HG02763 (cell line): ENCODE measurements around the gene TRMT44.

ENCODE experiments used
- ATAC-seq: cut with Tn5 transposase; IDR thresholded peaks from one replicate; pipeline ENCODE4 v1.9.1; 2021; ENCODE audit warnings: mild to moderate bottlenecking, moderate library complexity; ENCODE audit not compliant: unreplicated experiment

Gene TRMT44

GRCh38 chr4:8434251-8435073 is 6.1 kb upstream of the TRMT44 start:
- no peak for ATAC-seq

GRCh38 chr4:8435656-8436121 is 4.9 kb upstream of the TRMT44 start:
- ATAC-seq: peak; percentile 65

GRCh38 chr4:8437281-8437680 is 3.3 kb upstream of the TRMT44 start:
- no peak for ATAC-seq

DNA sequence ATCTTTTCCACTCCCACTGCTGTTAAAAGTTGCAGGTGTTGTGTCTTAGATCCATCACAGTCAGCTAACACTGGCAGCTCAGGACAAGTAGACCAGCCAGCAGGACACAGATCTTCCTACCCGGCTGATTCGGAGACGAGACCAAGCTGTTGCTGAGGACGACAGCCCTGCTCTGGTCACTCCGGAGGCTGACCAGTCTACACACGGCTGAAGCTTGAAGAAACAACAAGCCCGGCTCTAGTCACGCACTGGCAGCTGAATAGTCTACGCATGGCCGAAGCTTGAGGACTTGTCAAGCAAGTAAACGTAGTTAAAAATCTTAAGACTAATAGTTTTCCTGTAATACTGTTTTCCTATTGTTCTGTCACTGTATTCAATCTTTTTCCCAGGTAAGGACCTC is 1.8 kb upstream of the TRMT44 start:
- no peak for ATAC-seq

GRCh38 chr4:8439168-8439567 is 1.4 kb upstream of the TRMT44 start:
- ATAC-seq: no peak

GRCh38 chr4:8439914-8440491 is 574 bp upstream of the TRMT44 start:
- peak; percentile 8 for ATAC-seq

DNA sequence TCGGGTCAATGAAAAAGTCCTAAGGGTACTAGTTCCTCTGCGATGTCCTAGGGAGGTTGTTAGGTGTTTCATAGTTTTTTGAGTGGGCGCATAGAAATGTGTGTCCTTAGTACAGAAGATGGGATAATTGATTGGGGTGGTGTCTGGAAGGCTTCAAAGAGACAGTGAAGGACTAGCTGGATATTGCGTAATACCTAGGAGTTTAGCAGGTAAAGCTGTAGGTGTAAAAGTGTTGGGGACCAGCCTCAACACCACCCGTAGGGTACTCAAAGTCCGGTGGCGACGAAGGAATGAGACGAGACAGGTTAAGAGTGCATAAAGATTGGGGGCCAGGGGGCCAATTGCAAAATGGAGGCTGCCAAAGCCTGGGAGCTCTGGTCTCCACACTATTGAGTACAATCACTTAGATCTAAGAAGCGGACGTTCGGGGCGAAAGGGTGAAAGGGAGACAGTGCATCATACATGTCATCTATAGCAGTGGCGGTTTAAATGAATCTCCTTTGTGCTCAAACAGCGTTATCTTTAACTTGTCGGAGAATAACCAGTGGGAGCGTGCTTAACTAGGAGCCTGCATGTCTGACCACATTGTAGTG is 1.0 kb downstream of the TRMT44 start:
- ATAC-seq: no peak

DNA sequence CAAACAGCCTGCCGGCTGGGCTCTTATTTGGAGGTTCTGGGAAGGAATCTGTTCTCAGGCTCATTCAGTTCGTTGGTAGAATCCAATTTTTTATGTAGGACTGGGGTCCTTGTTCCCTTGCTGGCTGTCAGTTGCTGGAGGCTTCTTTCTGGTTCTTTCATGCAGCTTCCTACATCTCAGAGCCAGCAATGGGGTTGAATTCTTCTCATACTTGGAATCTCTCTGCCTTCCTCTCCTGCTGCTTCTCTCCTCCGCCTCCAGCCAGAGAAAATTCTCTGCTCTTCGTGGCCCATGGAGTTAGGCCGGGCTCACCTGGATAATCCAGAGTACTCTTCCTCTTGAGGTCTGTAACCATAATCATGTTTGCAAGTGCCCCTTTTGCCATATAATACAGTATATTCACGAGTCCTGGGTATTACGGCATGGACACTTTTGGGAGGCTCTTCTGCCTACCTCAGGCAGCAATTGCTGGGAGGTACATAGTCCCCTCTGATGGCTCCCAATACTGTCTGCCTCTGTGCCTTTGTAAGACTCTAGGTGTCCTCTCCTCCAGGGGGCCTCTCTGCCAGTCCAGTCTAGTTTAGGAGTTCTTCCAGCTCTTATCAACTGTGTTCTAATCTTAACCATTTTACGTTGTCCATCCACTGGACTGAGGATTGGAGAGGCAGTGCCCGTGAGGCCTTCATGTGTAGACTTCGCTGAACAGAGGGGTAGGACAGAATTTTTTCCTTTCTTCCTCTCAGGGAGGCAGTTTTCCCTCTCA is 2.2 kb downstream of the TRMT44 start:
- ATAC-seq: no peak

DNA sequence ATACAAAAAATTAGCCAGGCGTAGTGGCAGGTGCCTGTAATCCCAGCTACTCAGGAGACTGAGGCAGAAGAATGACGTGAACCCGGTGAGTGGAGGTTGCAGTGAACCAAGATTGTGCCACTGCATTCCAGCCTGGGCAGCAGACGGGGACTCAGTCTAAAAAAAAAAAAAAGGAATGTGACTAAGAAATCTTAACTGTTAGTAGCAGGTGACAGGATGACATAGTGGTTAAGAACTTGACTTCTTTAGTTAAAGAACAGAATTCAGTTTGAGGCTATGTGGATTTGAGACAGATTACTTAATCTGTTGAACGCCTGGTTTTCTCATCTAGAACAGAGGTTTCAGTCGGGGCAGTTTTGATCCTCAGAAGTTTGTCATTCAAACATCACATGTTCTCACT is 3.2 kb downstream of the TRMT44 start:
- no peak for ATAC-seq

DNA sequence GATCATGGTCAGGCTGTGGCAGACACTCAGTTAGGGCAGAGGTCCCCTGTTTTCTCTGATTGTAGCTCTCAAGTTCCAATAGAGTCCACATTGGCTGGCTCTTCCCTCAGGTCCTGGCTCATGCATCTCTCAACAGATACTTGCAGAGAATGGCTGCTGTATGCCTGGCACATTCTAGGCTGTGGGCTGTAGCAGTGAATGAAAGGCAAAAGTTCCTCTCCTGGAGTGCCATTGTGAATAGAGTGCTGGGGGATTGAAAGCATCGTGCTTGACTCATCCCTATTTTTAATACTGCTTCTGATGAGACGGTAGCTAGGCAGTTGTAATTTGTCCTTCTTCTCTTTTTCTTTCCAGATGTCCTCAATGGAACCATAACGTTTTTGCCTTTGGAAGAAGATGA is 5.5 kb downstream of the TRMT44 start:
- ATAC-seq: no peak

GRCh38 chr4:8451440-8452182 is 11.0 kb downstream of the TRMT44 start:
- no peak for ATAC-seq

GRCh38 chr4:8453957-8454356 is 13.4 kb downstream of the TRMT44 start:
- ATAC-seq: no peak

DNA sequence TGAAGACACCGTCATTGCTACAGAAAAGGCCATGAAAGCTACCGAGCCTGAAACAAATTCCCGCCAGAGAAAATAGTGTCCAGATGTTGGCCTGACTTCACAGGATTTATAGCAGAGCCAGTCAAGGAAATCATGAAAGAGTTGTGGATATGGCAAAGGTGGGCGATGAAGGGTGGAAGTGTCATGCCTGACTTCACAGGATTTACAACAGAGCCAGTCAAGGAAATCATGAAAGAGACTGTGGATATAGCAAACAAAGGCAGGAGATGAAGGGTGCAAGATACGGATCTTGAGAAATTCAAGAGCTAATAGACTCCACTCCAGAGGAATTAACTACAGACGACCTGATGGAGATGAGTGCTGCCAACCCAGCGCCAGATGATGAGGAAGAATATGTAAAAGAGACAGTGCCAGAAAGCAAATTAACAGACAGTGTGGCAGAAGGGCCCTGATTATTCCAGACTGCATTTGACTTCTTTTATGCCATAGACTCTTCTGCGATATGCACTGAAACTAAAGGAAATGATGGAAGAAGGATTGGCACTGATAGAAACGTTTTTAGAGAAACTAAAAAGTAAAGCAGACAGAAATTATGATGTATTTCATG is 17.2 kb downstream of the TRMT44 start:
- ATAC-seq: no peak

DNA sequence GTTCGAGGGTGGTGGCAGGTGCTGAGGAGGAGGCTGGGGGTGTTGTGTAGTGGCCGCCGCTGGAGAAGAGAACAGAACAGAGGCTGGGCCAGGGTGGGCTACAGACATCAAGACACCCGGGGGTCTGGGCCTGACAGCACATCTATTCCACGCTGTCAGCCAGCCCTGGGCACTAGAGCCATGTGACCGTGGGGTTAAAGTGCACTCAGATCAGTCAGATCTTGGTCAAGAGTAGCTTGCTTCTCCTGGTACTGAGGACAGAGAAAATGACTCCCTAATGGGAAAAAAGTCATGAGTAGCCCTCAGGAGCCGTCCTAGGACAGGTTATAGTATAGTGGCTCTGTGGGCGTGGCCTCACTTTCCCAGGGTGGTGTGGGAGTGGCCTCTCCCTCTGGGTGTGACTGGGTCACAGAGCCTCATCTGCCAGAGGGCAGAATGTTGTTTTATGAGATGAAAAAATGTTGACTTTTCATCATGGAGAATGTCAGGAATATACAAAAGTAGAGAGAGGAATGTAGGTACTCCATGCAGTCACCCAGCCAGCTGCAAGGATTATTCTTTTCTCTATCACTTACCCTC is 19.4 kb downstream of the TRMT44 start:
- ATAC-seq: no peak

GRCh38 chr4:8461086-8461485 is 20.5 kb downstream of the TRMT44 start:
- ATAC-seq: no peak

DNA sequence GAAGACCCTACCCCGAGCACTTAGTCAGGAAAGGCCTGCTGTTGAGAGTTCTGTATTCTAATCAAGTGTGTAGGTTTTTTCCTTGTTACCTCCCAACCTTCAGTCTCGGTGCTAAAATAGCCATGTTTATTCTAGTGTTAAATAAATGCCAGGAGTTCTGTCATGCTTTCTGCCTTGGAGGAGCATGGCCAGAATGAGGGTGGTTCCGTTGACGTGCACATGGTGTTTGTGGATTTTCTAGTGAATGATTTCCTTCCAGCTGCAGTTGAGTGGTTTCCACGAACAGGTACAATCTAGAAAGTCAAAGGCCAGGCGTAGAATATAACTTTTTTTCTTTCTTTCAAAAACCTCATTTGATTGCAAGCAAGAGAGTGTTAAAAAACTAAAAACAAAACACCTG is 21.0 kb downstream of the TRMT44 start:
- ATAC-seq: no peak

- no peak for ATAC-seq
These were observed 23.2 kb downstream of the TRMT44 start for GRCh38 chr4:8463811-8464210.

DNA sequence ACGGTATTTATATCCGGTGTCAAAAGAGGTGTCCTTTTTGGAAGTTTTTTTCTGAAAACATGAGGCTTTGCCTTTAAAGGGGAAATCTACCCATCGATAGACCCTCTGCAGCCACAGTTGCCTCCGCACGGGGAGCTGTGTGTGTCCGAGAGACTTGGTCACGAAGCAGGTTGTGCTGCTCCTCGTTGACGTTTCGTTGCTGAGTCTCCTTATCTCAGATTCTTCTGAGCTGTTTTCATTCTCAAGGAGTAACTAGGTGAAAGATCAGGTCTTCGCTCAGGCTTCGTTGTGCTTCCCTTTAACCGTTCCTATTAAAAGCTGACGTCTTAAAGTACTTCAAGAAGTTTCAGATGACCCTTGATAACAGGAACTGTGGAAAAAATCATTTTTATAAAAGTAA is 23.8 kb downstream of the TRMT44 start:
- ATAC-seq: no peak

GRCh38 chr4:8465615-8466611 is 25.3 kb downstream of the TRMT44 start:
- no peak for ATAC-seq
